ENCODE results near the gene FAM193B.
"Not testable (repeated sequence)": the region's sequence is repeated elsewhere in the genome, so short reads cannot be mapped to it uniquely, and the experiment has no call there.

GRCh38 chr5:177485753-177486152 is 68.6 kb downstream of the FAM193B start:
- not testable (repeated sequence) for TF ChIP-seq ISL1 (CRISPR knock-in tag; IDR thresholded peaks at IDR 0.05); POU6F1 (CRISPR knock-in tag; IDR thresholded peaks at IDR 0.05; ENCODE audit: borderline replicate concordance, low read depth); RARB (CRISPR knock-in tag; IDR thresholded peaks at IDR 0.05); ZFP3 (CRISPR knock-in tag; IDR thresholded peaks at IDR 0.05); TOX (CRISPR knock-in tag; IDR thresholded peaks at IDR 0.05; ENCODE audit: borderline replicate concordance); TSHZ2 (CRISPR knock-in tag; IDR thresholded peaks at IDR 0.05); ARNTL (CRISPR knock-in tag; IDR thresholded peaks at IDR 0.05; ENCODE audit: borderline replicate concordance, low read depth); PATZ1 (CRISPR knock-in tag; IDR thresholded peaks at IDR 0.05; ENCODE audit: borderline replicate concordance); ZNF70 (CRISPR knock-in tag; IDR thresholded peaks at IDR 0.05); CREB5 (CRISPR knock-in tag; IDR thresholded peaks at IDR 0.05; ENCODE audit: low read depth); ZFP30 (CRISPR knock-in tag; IDR thresholded peaks at IDR 0.05); SNAI2 (CRISPR knock-in tag; IDR thresholded peaks at IDR 0.05)
